ENCODE results near the gene FAIM2. TPM values are rescaled to one million over a fixed set of nuclear protein-coding genes. Genes with fewer than 3 reads are reported as not detected.

FAIM2 gene
- total and polyA plus RNA-seq, 10 of the 15 experiments (the other 5 are each of a cell fraction or from before 2014, with no cell fraction given) = not detected

GRCh38 chr12:49939307-49939706 is 35.6 kb upstream of the FAIM2 start:
- no TSS peak for BruUV-seq (replicated peaks)
- ChIA-PET SMC1A (ENCODE audit: uncharacterized antibody, unreplicated experiment) (no interaction called here), RAD21 (ENCODE audit: unreplicated experiment) (interaction anchor here (0.6 kb wide), 1 partner anchor 533 kb away, joined by 3 read pairs; no protein-coding TSS in a partner anchor), POLR2A (no interaction called here), CTCF (interaction anchor here (1.2 to 1.4 kb wide), 2 partner anchors 56 to 73 kb away, joined by 3 read pairs; no protein-coding TSS in a partner anchor)
- H3K79me2 ChIP-seq (ENCODE audit: control insufficient read depth, insufficient read depth, low read length) = no peaks in the 10 kb centered on the region
- in situ Hi-C loops (cut with MboI) = no loop called here
- no peak overlapping the region for H3K9ac ChIP-seq (ENCODE audit: control insufficient read depth, insufficient read depth, low read length)
- intact Hi-C loops (cut with micrococcal nuclease; ENCODE audit: unreplicated experiment) = no loop called here
- FAIRE-seq (no peak), DNase-seq (ENCODE audit: low read depth, low spot score) (no peak), ATAC-seq (no peak)
- H3K9me3 ChIP-seq (replicated peaks; ENCODE audit: control insufficient read depth, insufficient read depth, low read length) = no peaks in the 10 kb centered on the region
- no peak overlapping the region for H2AFZ ChIP-seq (ENCODE audit: control insufficient read depth, low read depth, low read length)
- no peaks in the 10 kb centered on the region for H3K4me1 ChIP-seq (ENCODE audit: control insufficient read depth, insufficient read depth, low read length)
- TF ChIP-seq HDGF (IDR thresholded peaks at IDR 0.05) = no peak
- no peak overlapping the region for H3K4me2 ChIP-seq (ENCODE audit: control insufficient read depth, insufficient read depth)
- no peaks in the 10 kb centered on the region for H3K36me3 ChIP-seq (ENCODE audit: control insufficient read depth in 2 of 2, insufficient read depth in 2 of 2, low read length in 1 of 2)
- no peaks in the 10 kb centered on the region for H4K20me1 ChIP-seq (ENCODE audit: control insufficient read depth, insufficient read depth)
- no peak overlapping the region for H3K4me3 ChIP-seq
- no peak overlapping the region for H3K27ac ChIP-seq (ENCODE audit: control insufficient read depth, insufficient read depth)
- no peaks in the 10 kb centered on the region for H3K27me3 ChIP-seq (replicated peaks in 1 of 2; ENCODE audit: control insufficient read depth in 2 of 2, insufficient read depth in 2 of 2, low read length in 1 of 2)

- ChIA-PET SMC1A (ENCODE audit: uncharacterized antibody, unreplicated experiment) (interaction anchor here (0.9 to 1.4 kb wide), 3 partner anchors 10 to 29 kb away, joined by 3 read pairs; no protein-coding TSS in a partner anchor), POLR2A (no interaction called here), CTCF (interaction anchor here (2.7 kb wide), 1 partner anchor 8 kb away, joined by 11 read pairs; no protein-coding TSS in a partner anchor), RAD21 (ENCODE audit: unreplicated experiment) (no interaction called here)
- Histone ChIP-seq H4K20me1 (ENCODE audit: control insufficient read depth, insufficient read depth) (no peaks in the 10 kb centered on the region), H3K27me3 (replicated peaks in 1 of 2; ENCODE audit: control insufficient read depth in 2 of 2, insufficient read depth in 2 of 2, low read length in 1 of 2) (no peaks in the 10 kb centered on the region), H2AFZ (ENCODE audit: control insufficient read depth, low read depth, low read length) (no peak overlapping the region), H3K36me3 (ENCODE audit: control insufficient read depth in 2 of 2, insufficient read depth in 2 of 2, low read length in 1 of 2) (no peaks in the 10 kb centered on the region), H3K4me1 (ENCODE audit: control insufficient read depth, insufficient read depth, low read length) (no peaks in the 10 kb centered on the region), H3K79me2 (ENCODE audit: control insufficient read depth, insufficient read depth, low read length) (no peaks in the 10 kb centered on the region), H3K9me3 (replicated peaks; ENCODE audit: control insufficient read depth, insufficient read depth, low read length) (no peaks in the 10 kb centered on the region), H3K4me2 (ENCODE audit: control insufficient read depth, insufficient read depth) (no peak overlapping the region), H3K27ac (ENCODE audit: control insufficient read depth, insufficient read depth) (no peak overlapping the region), H3K4me3 (no peak overlapping the region), H3K9ac (ENCODE audit: control insufficient read depth, insufficient read depth, low read length) (no peak overlapping the region)
- no peak for DNase-seq (ENCODE audit: low read depth, low spot score)
- in situ Hi-C loops (cut with MboI) (no loop called here), intact Hi-C loops (cut with micrococcal nuclease; ENCODE audit: unreplicated experiment) (no loop called here)
- WGBS (ENCODE audit: insufficient coverage, insufficient replicate concordance, low lambda C conversion rate, missing lambda C conversion rate) = 46% methylated on average over 8 of the region's 8 CpGs
- no peak for ATAC-seq
- no peak for FAIRE-seq
- TF ChIP-seq EED (IDR thresholded peaks at IDR 0.05; ENCODE audit: low read depth) = no peak
- no peak for TF ChIP-seq DPF2 (IDR thresholded peaks at IDR 0.05)
- no peak for TF ChIP-seq RCOR1 (conservative IDR thresholded peaks at IDR 0.05; ENCODE audit: low read depth, low read length)
- no peak for TF ChIP-seq ZNF622 (IDR thresholded peaks at IDR 0.05)
- no peak for TF ChIP-seq CREM (IDR thresholded peaks at IDR 0.05; ENCODE audit: low read depth)
- TF ChIP-seq PML (IDR thresholded peaks at IDR 0.05; ENCODE audit: low read length) = no peak
- BruUV-seq (replicated peaks) = no TSS peak
Measured at GRCh38 chr12:49937639-49938300, 34.1 kb upstream of the FAIM2 start.

Measured in GM12878 (cell line).